ENCODE measurements around the gene CNTNAP2.
A peak's percentile ranks its signal among the peaks of the same experiment; 100 is the strongest.

The CNTNAP2 gene

DNA sequence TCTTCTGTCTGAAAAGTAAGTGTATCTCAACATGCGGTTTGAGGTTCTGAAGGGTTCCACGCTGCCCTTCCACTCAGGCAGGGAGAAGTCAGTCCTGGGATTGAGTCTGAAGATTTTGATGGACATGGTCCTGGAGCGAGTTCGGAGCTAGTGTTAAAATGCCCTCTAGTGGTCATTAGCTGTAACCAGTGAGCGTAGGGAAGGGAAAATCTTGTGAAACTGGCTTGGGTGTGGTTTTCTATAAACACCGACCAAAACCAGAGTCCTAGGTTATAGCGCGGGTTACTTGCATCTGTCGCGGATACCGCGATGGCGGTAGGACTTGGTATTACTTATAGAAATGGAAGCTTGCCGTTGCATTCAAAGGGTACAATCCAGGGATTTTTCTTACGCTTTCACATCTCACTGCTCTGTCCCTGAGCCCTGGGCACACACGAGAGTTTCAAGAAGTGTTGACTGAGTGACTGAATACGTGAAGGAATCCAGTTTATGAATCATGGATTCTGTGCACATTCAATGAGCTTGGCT lies 2125.8 kb downstream of the CNTNAP2 start:
- DNase-seq: peak; percentile 46 to 50

DNA sequence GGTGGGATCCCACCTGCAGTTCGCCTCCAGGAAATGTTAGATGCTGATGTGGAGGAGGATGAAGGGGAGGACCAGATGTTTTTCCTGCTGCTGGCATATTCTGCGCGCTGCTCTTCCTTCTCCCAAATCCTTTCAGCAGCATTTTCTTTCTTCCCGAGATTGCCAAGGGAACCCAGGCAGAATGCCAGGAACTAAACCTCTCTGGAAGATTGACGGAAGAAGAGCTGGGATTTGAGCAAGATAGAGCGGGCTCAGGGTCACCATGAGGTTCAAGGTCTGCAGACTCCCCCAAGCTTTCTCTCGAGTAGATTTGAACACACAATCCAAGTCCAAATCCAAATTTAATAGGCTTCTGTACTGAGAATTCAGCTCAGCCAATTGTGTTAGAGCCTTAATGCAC lies 2128.8 kb downstream of the CNTNAP2 start:
- no peak for DNase-seq

DNA sequence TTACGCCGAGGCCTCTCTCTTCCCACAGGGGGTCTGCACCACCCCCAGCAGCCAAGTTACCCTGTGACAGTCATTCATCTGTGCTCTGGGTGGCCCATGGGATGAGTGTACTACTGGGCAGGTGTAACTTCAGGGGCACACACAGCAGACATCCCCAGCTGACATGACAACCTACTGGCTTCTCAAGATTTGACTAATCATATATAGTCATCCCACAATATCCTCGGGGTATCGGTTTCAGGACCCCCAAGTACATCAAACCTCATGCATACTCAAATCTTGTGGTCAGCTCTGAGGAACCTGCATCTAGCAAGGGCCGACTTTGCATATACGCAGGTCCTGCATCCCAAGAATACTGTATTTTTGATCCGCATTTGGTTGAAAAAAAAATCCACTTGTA lies 2137.0 kb downstream of the CNTNAP2 start:
- no peak for DNase-seq

DNA sequence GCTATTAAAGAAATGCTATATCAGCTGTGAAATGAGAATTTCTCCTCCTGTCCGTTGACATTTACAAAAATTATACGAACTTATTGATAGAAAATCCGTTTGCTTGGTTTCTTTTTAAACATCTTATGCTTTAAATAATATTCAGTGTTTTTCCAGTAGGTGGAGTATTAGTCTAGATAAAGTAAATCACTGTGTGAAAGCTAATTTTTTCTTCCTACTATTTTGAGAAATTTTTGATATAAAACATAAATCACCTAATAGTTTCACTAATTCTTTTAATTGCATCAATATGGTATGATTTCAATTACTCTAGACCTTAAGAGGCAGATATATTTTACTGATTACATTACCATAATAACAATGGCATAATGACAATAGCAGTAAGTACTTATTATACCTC lies 2138.7 kb downstream of the CNTNAP2 start:
- no peak for DNase-seq

DNA sequence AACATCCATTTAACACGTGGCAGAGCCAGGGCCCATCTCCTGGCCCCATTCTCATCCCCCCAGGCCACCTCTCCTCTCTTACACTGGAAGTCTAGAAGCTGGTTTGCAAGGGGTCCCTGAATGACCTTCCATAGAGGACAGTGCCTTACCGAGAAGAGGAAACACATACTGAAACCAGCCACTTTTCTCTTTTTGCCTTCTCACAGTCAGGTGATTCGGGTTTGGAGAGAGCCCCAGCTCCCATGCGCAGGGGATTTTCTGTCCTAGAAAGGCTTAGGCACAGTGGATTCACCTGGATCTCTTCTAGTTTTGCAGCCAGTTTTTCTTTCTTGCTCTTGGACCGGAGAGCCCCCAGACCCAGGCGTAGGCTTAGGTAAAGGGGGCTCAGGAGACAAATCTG lies 2139.8 kb downstream of the CNTNAP2 start:
- no peak for DNase-seq

DNA sequence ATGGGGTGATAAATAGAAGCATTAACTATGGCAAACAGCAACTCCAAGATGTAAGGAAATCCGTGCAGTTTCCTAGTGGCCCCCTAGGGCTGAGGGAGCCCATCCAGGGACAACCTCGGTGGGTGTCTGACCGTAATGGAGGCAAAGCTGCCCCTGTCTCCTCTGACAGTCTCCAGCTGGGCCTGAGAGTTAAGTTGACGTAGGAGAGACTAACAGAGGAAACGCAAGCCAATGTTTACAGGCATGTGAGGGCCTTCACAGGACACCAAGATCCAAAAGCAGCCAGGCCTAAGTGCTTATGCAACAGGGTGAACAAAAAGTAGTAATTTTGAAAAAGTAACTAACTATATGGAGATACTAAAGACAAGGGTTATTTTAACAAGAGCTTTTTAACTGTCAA lies 2144.0 kb downstream of the CNTNAP2 start:
- no peak for DNase-seq

DNA sequence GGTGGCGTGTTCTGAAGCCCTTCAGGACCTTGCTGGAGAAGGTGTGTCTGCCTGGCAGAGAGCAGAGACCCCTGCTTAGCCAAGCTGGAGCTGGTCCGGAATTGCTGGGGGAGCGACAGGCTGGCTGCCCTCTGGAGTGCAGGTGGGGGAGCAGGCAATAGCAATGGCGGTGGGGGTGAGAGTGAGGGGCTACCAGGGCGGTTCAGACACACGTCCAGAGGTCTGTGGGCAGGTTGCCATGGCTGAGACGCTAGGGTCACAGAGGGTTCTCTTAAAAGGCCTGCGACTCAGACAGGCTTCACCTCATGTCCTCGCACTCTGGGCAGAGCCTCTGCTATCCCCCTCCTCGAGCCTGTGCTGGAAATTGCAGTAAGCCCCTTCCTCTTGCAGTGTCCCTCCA lies 2144.9 kb downstream of the CNTNAP2 start:
- DNase-seq: no peak

DNA sequence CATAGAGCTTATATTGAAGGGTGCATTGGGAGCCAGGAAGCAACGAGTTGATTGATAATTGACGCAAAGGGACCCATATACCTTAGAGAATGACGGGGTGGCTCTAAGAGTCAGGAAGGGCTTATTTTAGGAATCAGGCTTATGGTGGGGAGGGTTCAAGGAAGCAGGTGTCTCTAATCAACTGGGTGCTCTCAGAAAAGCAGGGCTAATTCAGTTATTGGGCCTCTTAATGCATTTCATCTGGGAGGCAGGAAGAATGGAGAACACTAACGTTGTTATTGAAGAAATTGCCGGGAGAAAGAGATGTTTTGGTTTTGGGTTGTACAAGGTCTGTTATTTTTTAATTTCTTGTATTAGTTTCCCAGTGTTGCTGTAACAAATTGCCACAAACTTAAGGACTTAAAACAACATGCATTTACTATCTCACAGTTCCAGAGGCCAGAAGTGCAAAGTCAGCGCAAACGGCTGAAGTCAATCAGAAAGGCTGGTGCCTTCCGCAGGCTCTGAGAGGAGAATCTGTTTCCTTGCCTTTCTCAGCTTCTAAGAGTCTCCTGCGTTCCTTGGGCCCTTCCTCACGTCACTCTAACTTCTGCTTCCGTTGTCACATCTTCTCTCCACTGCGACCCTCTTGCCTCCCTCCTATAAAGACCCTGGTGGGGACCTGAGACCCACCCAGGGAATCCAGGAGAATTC lies 2145.5 kb downstream of the CNTNAP2 start:
- no peak for DNase-seq

DNA sequence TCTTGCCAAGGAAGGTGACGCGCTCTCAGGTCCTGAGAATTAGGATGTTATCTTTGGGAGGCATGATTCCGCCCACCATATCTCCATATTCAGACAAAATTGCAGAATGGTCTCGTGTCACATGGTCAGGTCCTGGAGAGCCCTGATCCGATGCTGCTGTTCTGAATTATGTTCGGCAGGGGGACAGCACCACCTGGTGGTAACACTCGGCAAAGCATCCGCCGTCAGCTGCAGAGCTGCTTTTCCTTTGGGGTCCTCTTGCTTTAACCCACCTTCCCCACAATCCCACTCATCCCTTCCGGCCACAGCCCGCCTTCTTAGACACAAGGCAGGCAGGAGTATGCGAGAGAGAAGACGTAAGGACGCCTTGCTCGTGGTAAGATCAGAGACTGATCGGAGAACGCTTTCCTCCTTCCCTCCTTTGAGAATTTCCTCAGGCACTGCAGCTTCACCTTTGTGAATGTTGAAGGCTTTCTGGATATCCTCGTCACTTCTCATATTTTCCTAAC lies 2146.2 kb downstream of the CNTNAP2 start:
- DNase-seq: peak; percentile 31 to 57

DNA sequence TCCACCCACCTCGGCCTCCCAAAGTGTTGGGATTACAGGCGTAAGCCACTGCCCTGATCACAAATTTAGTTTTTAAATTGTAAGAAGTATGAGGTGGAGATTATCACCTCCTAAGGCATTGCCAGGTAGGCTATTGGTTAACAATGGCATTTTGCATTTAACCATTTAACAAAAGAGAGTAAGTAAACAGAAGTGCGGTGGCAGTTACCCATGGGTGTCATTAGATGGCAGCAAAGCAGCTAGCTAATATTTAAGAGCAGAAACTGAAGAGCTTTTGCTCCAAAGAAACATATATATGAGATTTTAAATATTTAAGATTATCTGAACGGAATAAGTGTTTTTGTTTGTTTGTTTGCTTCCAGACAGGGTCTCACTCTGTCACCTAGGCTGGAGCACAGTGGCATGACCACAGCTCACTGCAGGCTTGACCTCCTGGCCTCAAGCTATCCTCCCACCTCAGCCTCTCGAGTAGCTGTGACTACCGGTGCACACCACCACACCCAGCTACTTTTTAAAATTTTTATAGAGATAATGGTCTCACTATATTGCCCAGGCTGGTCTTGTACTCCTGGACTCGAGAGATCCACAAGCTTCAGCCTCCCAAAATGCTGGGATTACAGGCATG lies 2148.4 kb downstream of the CNTNAP2 start:
- DNase-seq: peak; percentile 6 to 20

DNA sequence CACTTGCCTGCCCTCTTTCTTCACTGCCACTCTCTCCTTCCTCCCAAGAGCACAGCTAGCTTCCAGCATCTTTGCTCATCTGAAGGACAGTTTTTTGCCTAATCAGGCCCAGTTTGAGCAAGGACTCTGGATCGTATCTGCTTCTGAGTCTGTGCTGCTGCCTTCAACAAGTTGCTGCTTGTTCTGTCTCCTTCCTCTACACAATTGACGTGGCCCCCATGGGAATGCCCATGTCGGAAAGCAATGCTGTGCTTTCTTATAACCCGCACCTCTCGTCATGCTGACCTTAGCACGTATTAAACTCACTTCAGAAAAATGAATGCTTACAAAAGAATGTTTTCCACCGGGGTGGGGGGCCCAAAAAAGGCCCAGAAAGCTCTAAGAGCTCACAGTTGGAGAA lies 2149.3 kb downstream of the CNTNAP2 start:
- no peak for DNase-seq

DNA sequence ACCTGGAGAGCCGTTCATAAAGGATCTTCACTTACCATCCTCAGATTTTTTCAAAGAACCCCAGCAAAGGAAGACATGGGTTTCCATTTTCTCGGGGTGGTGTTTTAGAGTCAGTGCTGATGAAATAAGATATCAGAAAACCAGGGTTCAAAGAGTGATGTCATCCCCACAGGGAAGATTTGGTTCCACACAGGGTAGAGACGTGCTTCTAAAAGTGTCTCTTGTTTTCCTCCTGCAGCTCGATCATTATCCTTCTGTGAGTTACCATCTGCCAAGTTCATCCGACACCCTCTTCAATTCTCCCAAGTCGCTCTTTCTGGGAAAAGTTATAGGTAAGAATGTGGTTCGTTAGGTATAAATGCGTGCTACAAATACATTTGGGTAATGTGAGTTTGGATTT lies 2150.2 kb downstream of the CNTNAP2 start:
- no peak for DNase-seq

DNA sequence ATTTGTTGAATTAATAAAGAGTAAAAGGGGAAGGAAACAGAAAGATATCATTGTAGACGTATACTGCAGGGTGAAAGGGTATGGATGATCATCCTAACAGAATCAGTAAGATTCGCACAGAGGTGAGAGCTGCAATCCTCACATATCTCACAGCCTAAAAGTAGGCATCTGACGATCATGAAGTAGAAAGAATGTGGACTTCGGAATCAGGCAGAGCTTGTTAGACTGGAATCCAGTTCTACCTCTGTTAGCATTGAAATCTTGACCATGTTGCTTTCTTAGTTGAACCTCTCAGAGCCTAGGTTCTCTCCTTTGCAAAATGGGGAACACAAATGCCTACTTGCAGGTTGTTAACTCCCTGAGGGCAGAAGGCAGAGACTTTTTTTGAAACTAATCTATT lies 2154.0 kb downstream of the CNTNAP2 start:
- no peak for DNase-seq

DNA sequence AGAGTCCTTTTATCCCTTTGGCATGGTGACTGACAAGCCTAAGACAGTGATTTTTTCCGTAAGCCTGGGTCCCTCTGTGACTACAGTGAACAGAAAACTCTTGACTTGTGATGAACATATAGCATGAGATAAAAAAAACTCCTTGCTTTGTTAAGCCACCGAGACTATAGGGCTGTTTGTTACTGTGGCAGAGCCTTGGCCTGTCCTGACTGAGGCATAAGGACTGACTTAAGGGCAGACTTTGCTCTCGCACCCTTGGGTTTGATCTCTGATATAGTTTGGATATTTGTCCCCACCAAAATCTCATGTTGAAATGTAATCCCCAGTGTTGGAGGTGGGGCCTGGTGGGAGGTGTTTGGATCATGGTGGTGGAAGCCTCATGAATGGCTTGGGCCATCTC lies 2157.5 kb downstream of the CNTNAP2 start:
- no peak for DNase-seq

DNA sequence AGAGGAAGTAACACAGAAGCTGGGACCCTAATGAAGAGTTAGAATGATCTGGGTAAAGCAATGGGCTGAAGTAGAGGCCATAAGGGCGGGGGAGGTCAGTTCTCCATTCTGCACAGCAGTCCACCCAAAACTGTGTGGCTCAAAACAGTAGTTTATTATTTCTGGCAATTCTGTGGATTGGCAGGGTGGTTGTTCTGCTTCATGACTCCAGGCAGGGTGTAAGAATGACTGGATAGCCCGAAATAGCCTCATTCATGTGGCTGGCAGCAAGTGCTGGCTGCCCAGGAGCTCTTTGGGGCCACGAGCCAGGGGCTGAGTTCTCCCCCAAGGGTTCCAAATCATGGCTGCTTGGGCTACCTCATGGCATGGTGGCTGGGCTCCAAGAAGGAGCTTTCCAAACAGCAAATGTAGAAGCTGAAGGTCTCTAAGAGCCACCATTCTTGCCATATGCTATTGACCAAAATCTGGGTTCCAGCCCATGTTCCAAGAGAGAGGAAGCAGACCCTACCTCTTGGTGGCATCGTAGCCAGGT lies 2158.8 kb downstream of the CNTNAP2 start:
- no peak for DNase-seq

DNA sequence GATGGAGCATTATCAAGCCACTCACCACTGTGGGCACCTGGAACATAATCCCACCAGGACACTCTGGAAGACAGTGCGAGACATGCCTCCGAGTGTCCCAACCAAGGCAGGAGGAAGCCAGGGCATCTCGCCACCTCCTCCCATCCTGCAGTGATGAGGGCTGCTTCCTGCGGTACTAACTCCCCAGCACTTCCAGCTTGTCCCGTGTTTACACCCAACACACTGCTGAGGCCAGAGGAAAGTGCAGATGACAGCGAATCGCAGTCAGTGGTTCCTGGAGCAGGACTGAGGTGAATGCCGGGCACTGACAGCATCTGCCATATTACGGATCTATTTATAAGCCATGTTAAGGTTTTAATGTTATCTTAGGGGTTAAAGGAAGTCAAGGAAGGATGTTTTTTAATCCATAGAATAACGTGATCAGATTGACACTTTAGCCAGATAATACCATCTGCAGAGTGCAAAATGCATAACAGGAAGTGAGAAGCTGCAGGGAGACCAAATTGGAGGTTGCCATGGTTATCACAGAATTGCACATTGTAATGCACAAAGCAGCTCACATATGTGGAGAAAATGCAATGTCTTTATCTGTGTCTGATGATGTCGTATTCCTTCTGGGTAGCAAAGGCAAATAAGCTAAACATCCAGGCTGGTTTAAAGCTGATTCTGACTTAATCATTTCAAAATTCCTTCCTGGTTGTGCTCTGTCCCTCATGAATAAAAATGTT lies 2159.9 kb downstream of the CNTNAP2 start:
- DNase-seq: no peak

DNA sequence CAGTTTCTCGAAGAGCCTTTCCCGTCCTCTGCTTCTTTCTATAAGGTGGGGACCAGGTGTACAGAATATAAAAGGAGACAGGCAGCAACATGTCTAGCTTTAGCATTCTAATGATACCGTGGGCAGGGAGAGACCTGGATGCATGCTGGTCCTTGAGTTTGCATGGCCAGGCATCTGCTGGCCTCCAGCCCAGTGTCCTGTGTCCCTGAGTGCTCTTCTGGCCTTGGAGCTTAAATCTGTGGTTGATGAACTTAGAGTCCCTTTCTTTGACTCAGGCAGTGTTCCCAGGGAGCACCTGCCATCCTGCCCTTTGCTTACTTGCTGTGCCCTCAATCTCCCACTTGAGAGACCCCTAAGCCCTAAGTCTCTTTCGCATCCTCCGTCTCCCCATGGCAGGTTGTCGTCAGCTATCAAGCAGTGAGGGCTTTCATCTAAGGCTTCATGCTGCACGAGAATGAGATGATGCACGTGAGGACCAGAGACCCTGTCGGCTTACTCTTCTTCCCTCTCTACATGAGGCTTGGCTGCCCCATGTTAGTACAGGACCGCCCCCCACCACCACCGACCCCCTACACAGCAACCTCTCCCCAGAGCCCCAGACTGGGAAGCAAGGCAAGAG lies 2160.6 kb downstream of the CNTNAP2 start:
- no peak for DNase-seq

DNA sequence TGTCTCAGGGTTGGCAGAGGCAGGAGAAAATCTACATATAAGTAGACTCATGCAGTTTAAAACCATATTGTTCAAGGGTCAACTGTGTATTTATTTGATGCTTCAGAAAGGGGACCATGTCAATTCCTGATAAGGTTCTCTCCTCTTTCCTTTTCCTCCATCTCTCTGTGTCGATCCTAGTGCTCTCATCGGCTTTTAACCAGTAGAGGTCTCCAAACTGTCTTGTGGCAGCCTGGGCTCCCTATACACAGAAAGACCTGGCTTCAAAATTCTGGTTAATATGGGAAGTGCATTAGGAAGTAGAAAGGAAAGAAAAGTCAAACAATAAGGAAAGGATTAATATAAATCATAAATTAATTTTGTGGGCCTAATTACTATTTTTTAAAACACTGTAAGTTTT lies 2169.5 kb downstream of the CNTNAP2 start:
- DNase-seq: no peak

DNA sequence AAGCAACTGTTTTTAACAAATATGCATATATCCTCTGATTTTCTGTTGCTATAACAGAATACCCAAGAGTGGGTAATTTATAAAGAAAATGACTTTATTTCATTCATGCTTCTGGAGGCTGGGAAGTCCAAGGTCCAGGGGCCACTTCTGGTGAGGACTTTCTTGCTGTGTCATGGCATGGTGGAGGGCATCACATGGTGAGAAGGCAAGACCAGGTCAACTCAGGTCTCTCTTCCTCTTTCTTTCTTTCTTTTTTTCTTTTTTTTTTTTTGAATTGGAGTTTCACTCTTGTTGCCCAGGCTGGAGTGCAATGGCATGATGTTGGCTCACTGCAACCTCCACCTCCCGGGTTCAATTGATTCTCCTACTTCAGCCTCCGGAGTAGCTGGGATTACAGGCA lies 2170.9 kb downstream of the CNTNAP2 start:
- DNase-seq: no peak

DNA sequence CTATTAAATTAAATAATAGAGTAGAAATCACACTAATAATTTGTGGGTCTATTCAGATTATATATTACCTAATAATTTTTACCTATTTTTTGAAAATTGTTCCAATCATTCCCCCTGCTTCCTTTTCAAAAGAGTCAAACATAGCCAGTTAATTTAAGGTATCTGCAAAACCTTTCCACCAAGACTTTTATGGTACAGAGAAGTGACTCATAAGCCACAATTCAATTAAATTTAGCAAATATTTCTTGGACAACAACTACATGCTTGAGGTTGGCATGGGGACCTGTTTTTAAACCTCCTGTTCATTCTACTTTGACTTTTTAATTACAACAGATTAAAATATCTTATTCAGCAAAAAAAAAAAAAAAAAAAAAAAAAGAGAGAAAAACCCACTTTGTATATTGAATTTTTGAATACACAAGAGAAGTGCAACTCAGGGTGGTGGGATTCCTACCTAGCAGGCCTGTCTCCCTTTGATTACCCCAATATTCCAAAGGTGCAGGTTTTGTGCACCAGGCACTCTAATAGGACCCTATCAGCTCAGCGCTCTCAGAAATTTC lies 2172.1 kb downstream of the CNTNAP2 start:
- DNase-seq: no peak

DNA sequence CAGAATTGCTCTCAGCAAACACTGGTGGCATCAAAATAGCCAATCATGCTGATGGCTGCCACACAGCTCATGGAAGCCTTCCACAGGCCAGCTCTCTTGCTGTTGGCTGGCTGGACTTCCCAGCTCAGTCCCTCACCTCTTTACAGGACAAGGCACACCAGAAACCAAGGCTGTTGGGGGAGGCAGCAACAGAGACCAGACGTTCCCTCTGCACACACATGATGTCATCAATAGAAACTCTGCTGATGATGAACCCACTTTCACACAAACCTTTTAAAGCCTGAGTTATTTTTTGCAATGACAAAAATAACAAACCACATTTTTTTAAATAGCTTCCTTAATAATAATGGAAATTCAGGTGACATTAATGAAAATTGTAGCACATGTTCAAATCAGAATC lies 2173.0 kb downstream of the CNTNAP2 start:
- DNase-seq: no peak

DNA sequence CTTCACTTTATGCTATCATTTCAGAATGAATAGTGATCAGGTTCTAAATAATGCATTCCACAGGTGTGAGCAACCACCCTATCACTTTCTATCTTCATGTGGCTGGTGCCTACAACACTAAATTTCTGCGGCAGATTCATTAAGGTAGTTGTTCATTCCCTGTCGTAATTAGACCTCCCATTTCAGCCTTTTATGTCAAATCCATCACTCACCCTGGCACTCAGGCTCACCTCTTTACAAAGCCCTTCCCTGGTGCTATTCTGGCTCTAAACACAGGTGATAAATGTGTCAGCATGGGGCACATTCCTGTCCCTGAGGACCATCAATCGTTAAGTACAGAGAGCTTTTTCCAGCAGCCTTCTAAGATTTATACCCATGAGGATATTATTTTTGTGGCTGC lies 2173.9 kb downstream of the CNTNAP2 start:
- no peak for DNase-seq

DNA sequence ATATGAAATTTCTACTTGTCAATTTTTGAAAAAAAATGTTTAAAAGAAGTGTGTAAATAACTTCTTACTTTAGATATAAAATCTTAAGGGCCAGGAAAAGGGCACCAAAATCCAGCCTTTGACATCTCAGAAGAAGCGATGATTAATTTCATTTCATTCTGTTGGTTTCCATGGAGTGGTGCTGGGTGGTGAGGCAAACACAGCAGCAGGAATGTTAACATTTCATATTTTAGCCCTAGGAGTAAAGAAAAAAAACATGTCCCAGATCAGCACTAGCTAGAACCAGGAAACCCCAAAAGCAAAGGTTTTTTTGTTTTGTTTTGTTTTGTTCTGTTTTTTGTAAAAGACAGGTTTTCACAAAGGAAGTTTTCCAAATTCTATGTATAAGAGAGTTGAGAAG lies 2175.2 kb downstream of the CNTNAP2 start:
- no peak for DNase-seq
